ENCODE results near the gene SLC36A1.

SLC36A1 gene

GRCh38 chr5:151450605-151451004 lies 3.2 kb downstream of the SLC36A1 start:
- no peak for TF ChIP-seq ZC3H10 (CRISPR knock-in tag; IDR thresholded peaks at IDR 0.05)
- no peak for ATAC-seq

DNA sequence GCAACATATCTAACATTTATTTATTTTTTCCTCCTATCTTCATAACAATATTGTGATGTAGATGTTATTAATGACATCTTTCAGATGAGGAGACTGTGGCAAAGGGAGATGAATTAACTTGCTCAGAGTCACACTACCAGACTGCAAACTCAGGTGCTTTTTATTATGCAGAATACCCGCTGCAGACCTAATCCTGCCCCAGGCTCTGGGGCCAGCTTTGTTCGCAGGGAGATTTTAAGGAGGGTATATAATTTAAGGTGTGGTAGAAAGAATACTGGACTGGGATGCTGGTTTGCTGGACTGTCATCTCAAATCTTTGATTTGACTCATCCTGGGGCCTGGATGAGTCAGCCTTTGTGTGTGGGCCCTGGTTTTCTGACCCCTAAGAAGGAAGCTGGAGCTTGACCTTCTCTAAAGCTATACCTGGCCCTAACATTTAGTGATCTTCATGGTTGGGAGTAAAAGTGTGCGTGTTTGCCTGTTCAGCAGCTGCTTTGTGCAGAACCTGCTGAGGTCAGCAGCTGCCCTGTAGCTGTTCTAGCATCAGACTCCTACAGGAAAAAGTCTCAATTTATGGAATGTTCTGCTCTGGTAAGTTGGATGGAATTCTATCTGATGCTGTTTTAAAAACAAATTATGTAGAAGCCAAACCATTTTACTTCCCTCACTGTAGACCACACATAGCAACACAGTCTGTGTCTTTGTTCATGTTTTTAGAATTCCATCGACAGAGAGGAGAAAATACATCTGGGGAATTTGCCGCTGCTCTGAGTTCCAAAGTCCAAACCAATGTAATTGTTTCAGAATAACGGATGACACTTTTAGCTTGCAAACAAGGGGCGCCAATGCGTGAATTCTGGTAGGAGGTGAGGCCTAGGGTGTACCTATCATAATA lies 4.5 kb downstream of the SLC36A1 start:
- no peak for ATAC-seq
- no peak for TF ChIP-seq ZC3H10 (CRISPR knock-in tag; IDR thresholded peaks at IDR 0.05)
- no peak for TF ChIP-seq ARNTL (CRISPR knock-in tag; IDR thresholded peaks at IDR 0.05; ENCODE audit: borderline replicate concordance, low read depth)
- TF ChIP-seq, protein P1, sequence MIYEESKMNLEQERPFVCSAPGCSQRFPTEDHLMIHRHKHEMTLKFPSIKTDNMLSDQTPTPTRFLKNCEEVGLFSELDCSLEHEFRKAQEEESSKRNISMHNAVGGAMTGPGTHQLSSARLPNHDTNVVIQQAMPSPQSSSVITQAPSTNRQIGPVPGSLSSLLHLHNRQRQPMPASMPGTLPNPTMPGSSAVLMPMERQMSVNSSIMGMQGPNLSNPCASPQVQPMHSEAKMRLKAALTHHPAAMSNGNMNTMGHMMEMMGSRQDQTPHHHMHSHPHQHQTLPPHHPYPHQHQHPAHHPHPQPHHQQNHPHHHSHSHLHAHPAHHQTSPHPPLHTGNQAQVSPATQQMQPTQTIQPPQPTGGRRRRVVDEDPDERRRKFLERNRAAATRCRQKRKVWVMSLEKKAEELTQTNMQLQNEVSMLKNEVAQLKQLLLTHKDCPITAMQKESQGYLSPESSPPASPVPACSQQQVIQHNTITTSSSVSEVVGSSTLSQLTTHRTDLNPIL (CRISPR knock-in tag; IDR thresholded peaks at IDR 0.05; ENCODE audit: low read depth): no peak
- TF ChIP-seq PPARA (CRISPR knock-in tag; IDR thresholded peaks at IDR 0.05; ENCODE audit: borderline replicate concordance): no peak
- TF ChIP-seq BACH2 (CRISPR knock-in tag; IDR thresholded peaks at IDR 0.05; ENCODE audit: borderline replicate concordance): no peak
- TF ChIP-seq ZNF70 (CRISPR knock-in tag; IDR thresholded peaks at IDR 0.05): no peak
- no peak for TF ChIP-seq TCF4 (CRISPR knock-in tag; IDR thresholded peaks at IDR 0.05; ENCODE audit: borderline replicate concordance)
- no peak for TF ChIP-seq TSHZ2 (CRISPR knock-in tag; IDR thresholded peaks at IDR 0.05)
- TF ChIP-seq, protein P2, sequence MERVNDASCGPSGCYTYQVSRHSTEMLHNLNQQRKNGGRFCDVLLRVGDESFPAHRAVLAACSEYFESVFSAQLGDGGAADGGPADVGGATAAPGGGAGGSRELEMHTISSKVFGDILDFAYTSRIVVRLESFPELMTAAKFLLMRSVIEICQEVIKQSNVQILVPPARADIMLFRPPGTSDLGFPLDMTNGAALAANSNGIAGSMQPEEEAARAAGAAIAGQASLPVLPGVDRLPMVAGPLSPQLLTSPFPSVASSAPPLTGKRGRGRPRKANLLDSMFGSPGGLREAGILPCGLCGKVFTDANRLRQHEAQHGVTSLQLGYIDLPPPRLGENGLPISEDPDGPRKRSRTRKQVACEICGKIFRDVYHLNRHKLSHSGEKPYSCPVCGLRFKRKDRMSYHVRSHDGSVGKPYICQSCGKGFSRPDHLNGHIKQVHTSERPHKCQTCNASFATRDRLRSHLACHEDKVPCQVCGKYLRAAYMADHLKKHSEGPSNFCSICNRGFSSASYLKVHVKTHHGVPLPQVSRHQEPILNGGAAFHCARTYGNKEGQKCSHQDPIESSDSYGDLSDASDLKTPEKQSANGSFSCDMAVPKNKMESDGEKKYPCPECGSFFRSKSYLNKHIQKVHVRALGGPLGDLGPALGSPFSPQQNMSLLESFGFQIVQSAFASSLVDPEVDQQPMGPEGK (CRISPR knock-in tag; IDR thresholded peaks at IDR 0.05; ENCODE audit: borderline replicate concordance): no peak
- TF ChIP-seq ESRRG (CRISPR knock-in tag; IDR thresholded peaks at IDR 0.05): no peak
- no peak for TF ChIP-seq RARB (CRISPR knock-in tag; IDR thresholded peaks at IDR 0.05)
- TF ChIP-seq, protein P3, sequence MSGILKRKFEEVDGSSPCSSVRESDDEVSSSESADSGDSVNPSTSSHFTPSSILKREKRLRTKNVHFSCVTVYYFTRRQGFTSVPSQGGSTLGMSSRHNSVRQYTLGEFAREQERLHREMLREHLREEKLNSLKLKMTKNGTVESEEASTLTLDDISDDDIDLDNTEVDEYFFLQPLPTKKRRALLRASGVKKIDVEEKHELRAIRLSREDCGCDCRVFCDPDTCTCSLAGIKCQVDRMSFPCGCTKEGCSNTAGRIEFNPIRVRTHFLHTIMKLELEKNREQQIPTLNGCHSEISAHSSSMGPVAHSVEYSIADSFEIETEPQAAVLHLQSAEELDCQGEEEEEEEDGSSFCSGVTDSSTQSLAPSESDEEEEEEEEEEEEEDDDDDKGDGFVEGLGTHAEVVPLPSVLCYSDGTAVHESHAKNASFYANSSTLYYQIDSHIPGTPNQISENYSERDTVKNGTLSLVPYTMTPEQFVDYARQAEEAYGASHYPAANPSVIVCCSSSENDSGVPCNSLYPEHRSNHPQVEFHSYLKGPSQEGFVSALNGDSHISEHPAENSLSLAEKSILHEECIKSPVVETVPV (CRISPR knock-in tag; IDR thresholded peaks at IDR 0.05): no peak
- no peak for TF ChIP-seq OSR1 (CRISPR knock-in tag; IDR thresholded peaks at IDR 0.05)
- TF ChIP-seq, protein P4, sequence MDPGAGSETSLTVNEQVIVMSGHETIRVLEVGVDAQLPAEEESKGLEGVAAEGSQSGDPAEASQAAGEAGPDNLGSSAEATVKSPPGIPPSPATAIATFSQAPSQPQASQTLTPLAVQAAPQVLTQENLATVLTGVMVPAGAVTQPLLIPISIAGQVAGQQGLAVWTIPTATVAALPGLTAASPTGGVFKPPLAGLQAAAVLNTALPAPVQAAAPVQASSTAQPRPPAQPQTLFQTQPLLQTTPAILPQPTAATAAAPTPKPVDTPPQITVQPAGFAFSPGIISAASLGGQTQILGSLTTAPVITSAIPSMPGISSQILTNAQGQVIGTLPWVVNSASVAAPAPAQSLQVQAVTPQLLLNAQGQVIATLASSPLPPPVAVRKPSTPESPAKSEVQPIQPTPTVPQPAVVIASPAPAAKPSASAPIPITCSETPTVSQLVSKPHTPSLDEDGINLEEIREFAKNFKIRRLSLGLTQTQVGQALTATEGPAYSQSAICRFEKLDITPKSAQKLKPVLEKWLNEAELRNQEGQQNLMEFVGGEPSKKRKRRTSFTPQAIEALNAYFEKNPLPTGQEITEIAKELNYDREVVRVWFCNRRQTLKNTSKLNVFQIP (CRISPR knock-in tag; IDR thresholded peaks at IDR 0.05; ENCODE audit: borderline replicate concordance, low read depth): no peak
- no peak for TF ChIP-seq ZNF8 (CRISPR knock-in tag; IDR thresholded peaks at IDR 0.05)
- no peak for TF ChIP-seq ZFP3 (CRISPR knock-in tag; IDR thresholded peaks at IDR 0.05)

DNA sequence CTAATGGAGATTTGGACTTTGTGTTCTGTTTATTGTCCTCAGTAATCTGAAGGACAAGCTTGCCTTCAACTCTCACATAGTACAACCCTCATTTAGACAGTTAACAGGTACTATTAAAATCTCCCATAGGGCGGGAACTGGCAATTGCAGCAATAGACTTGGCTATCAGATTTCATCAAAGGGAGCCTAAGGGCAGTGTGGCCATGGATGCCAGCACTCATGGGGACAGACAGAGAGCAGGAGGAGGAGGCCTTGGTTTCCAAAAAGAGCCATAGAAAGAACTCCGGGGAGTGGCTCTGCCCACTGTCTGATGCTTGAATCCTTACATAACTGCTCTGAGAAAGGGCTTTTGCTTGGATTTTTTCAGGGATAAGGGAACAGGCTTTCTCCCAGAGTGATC lies 6.8 kb downstream of the SLC36A1 start:
- TF ChIP-seq, protein P3 (CRISPR knock-in tag; IDR thresholded peaks at IDR 0.05): no peak
- TF ChIP-seq, protein P1 (CRISPR knock-in tag; IDR thresholded peaks at IDR 0.05; ENCODE audit: low read depth): no peak
- no peak for TF ChIP-seq OSR1 (CRISPR knock-in tag; IDR thresholded peaks at IDR 0.05)
- TF ChIP-seq ZNF70 (CRISPR knock-in tag; IDR thresholded peaks at IDR 0.05): no peak
- TF ChIP-seq, protein P4 (CRISPR knock-in tag; IDR thresholded peaks at IDR 0.05; ENCODE audit: borderline replicate concordance, low read depth): no peak
- TF ChIP-seq ZNF565 (CRISPR knock-in tag; conservative IDR thresholded peaks at IDR 0.05; ENCODE audit: low read depth): no peak
- no peak for TF ChIP-seq SNAI2 (CRISPR knock-in tag; IDR thresholded peaks at IDR 0.05)
- no peak for TF ChIP-seq CSDC2 (CRISPR knock-in tag; IDR thresholded peaks at IDR 0.05)
- TF ChIP-seq RARB (CRISPR knock-in tag; IDR thresholded peaks at IDR 0.05): no peak
- no peak for ATAC-seq
